ENCODE results near the gene SH3D19.

GRCh38 chr4:151304755-151305154 is 20.6 kb downstream of the SH3D19 start:
- no peak for TF ChIP-seq POLR2A (IDR thresholded peaks at IDR 0.05)
- TF ChIP-seq CTCF (IDR thresholded peaks at IDR 0.05) = no peak
- TF ChIP-seq EP300 (IDR thresholded peaks at IDR 0.05) = no peak
